Trophoblast cell (in vitro differentiated cells and primary cell): Measurements from ENCODE around the gene CKMT1B.
"Not testable (repeated sequence)": the region's sequence is repeated elsewhere in the genome, so short reads cannot be mapped to it uniquely, and the experiment has no call there.

ENCODE experiments used
- DNase-seq, 2 donors: peaks; one replicate each; pipeline ENCODE4 v3.0.0-alpha.2; 2016
- H2AFZ ChIP-seq: 2 replicates; pipeline ENCODE4 v1.6.1; 2013; ENCODE audit warnings: low read length, moderate library complexity, mild to moderate bottlenecking; ENCODE audit not compliant: insufficient read depth, poor library complexity
- H2AK5ac ChIP-seq: 2 replicates; pipeline ENCODE4 v1.6.1; 2013; ENCODE audit warnings: mild to moderate bottlenecking, low read length
- H2BK120ac ChIP-seq: 2 replicates; pipeline ENCODE4 v1.6.1; 2013; ENCODE audit warnings: low read length, mild to moderate bottlenecking, moderate library complexity; ENCODE audit not compliant: insufficient read depth, poor library complexity
- H2BK12ac ChIP-seq: 2 replicates; pipeline ENCODE4 v1.6.1; 2013; ENCODE audit warnings: mild to moderate bottlenecking, low read length, moderate library complexity
- H2BK5ac ChIP-seq: 2 replicates; pipeline ENCODE4 v1.6.1; 2013; ENCODE audit warnings: low read length, low read depth, moderate library complexity, mild to moderate bottlenecking; ENCODE audit not compliant: poor library complexity
- H3K14ac ChIP-seq: 2 replicates; pipeline ENCODE4 v1.6.1; 2013; ENCODE audit warnings: mild to moderate bottlenecking, low read length
- H3K18ac ChIP-seq: 2 replicates; pipeline ENCODE4 v1.6.1; 2013; ENCODE audit warnings: mild to moderate bottlenecking, low read length
- H3K23ac ChIP-seq: 2 replicates; pipeline ENCODE4 v1.6.1; 2013; ENCODE audit warnings: low read length
- H3K27ac ChIP-seq: 2 replicates; pipeline ENCODE4 v1.5.1; 2013; ENCODE audit warnings: low read depth, mild to moderate bottlenecking, inconsistent platforms, low read length, moderate library complexity
- H3K27me3 ChIP-seq: 2 replicates; pipeline ENCODE4 v1.6.1; 2013; ENCODE audit warnings: inconsistent platforms, mild to moderate bottlenecking, low read length, moderate library complexity; ENCODE audit not compliant: insufficient read depth
- H3K36me3 ChIP-seq, 2 experiments: 1 replicate in 1 of 2; 2 replicates in 1 of 2; pipeline ENCODE4 v1.6.1; 2013; ENCODE audit warnings: low read length in 2 of 2, mild to moderate bottlenecking in 2 of 2, moderate library complexity in 1 of 2; ENCODE audit not compliant: insufficient read depth in 2 of 2, control insufficient read depth in 1 of 2
- H3K4ac ChIP-seq: 2 replicates; pipeline ENCODE4 v1.6.1; 2013; ENCODE audit warnings: low read depth, mild to moderate bottlenecking, low read length, moderate library complexity
- H3K4me1 ChIP-seq, 2 experiments: 1 replicate in 1 of 2; 2 replicates in 1 of 2; pipeline ENCODE4 v1.6.1; 2013; ENCODE audit warnings: low read length in 2 of 2, mild to moderate bottlenecking in 2 of 2, moderate library complexity in 1 of 2; ENCODE audit not compliant: insufficient read depth in 2 of 2, control insufficient read depth in 1 of 2
- H3K4me2 ChIP-seq: 2 replicates; pipeline ENCODE4 v1.6.1; 2013; ENCODE audit warnings: inconsistent platforms, mild to moderate bottlenecking, low read length, moderate library complexity
- H3K4me3 ChIP-seq: 2 replicates; pipeline ENCODE4 v1.5.1; 2013; ENCODE audit warnings: mild to moderate bottlenecking, low read depth, low read length, inconsistent platforms
- H3K79me1 ChIP-seq: one replicate; pipeline ENCODE4 v1.6.1; 2013; ENCODE audit warnings: low read length
- H3K79me2 ChIP-seq: 2 replicates; pipeline ENCODE4 v1.6.1; 2013; ENCODE audit warnings: low read length, mild to moderate bottlenecking; ENCODE audit not compliant: control insufficient read depth, insufficient read depth, poor library complexity
- H3K9ac ChIP-seq: 2 replicates; pipeline ENCODE4 v1.6.1; 2013; ENCODE audit warnings: mild to moderate bottlenecking, low read length
- H3K9me3 ChIP-seq: 2 replicates; pipeline ENCODE4 v1.6.1; 2013; ENCODE audit warnings: low read depth, mild to moderate bottlenecking, control low read depth, inconsistent platforms, low read length; ENCODE audit not compliant: insufficient read depth
- H4K12ac ChIP-seq: 2 replicates; pipeline ENCODE4 v1.6.1; 2013; ENCODE audit warnings: low read depth, mild to moderate bottlenecking, low read length, moderate library complexity
- H4K8ac ChIP-seq: 2 replicates; pipeline ENCODE4 v1.6.1; 2013; ENCODE audit warnings: low read depth, mild to moderate bottlenecking, low read length, moderate library complexity
- H4K91ac ChIP-seq: one replicate; pipeline ENCODE4 v1.6.1; 2013; ENCODE audit warnings: low read depth, mild to moderate bottlenecking, low read length, moderate library complexity
- WGBS: extraction: QIAGEN DNeasy Blood & Tissue Kit; methylation state at CpG from one replicate; pipeline ENCODE4 v1.1.7; 2013; ENCODE audit warnings: missing lambda C conversion rate; ENCODE audit not compliant: insufficient read length, insufficient coverage; ENCODE audit errors: extremely low coverage; 5-methylcytosine and 5-hydroxymethylcytosine counted together

Gene CKMT1B

DNA sequence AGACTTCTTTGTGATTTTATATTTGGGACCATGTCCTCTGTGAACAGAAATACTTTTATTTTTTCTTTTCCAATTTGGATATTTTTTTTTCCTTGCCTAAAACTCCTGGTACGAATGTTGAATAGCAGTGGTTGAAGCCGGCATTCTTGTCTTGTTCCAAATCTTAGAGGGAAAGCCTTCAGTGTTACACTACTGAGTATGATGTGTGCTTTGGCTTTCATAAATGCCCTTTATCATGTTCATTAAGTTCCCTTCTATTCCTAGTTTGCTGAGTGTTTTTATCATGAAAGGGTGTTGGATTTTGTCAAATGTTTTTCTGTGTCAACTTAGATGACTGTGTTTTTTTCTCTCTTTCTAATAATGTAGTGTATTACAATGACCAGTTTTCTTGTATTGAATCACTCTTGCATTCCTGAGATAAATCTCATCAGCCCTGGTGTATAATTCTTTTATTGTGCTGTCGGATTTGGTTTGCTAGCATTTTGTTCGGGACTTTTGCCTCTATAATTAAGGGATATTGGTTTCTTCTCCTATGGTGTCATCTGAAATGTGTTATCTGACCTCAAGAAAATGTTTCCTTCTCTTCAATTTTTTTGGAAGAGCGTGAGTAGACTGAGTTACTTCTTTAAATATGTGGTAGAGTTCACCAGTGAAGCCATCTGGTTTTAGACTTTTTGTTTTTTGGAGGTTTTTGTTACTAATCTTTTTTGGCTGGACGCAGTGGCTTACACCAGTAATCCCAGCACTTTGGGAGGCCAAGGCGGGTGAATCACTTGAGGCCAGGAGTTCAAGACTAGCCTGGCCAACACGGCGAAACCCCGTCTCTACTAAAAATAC lies 43.1 kb upstream of the CKMT1B start:
- H3K4ac ChIP-seq, result no peak overlapping the region
- no peak overlapping the region for H2BK120ac ChIP-seq
- no peak for DNase-seq
- H3K27ac ChIP-seq, result no peak overlapping the region
- no peaks in the 10 kb centered on the region for H3K79me2 ChIP-seq
- no peaks in the 10 kb centered on the region for H3K79me1 ChIP-seq
- no peak overlapping the region for H3K18ac ChIP-seq
- no peaks in the 10 kb centered on the region for H3K4me1 ChIP-seq
- no peak overlapping the region for H4K91ac ChIP-seq
- H3K23ac ChIP-seq, result no peak overlapping the region
- no peak overlapping the region for H2BK12ac ChIP-seq
- H2AK5ac ChIP-seq, result no peak overlapping the region
- H2BK5ac ChIP-seq, result no peak overlapping the region
- no peak overlapping the region for H4K12ac ChIP-seq
- H3K4me3 ChIP-seq, result no peak overlapping the region
- H2AFZ ChIP-seq, result no peak overlapping the region
- WGBS, result no CpG with 5 or more reads among the region's 10 CpGs
- H3K27me3 ChIP-seq, result no peaks in the 10 kb centered on the region
- H3K9ac ChIP-seq, result no peak overlapping the region
- no peak overlapping the region for H3K14ac ChIP-seq
- H3K9me3 ChIP-seq, result no peaks in the 10 kb centered on the region
- H3K4me2 ChIP-seq, result no peak overlapping the region
- H3K36me3 ChIP-seq, result no peaks in the 10 kb centered on the region
- no peak overlapping the region for H4K8ac ChIP-seq

GRCh38 chr15:43552256-43552655 lies 41.6 kb upstream of the CKMT1B start:
- H2BK12ac ChIP-seq, result no peak overlapping the region
- H3K9me3 ChIP-seq, result no peaks in the 10 kb centered on the region
- no peak overlapping the region for H3K23ac ChIP-seq
- no peaks in the 10 kb centered on the region for H3K79me2 ChIP-seq
- H3K14ac ChIP-seq, result no peak overlapping the region
- H3K27me3 ChIP-seq, result no peaks in the 10 kb centered on the region
- H3K4me2 ChIP-seq, result no peak overlapping the region
- WGBS, result no CpG with 5 or more reads among the region's 4 CpGs
- H3K9ac ChIP-seq, result no peak overlapping the region
- H3K18ac ChIP-seq, result no peak overlapping the region
- no peak overlapping the region for H4K12ac ChIP-seq
- H4K91ac ChIP-seq, result no peak overlapping the region
- no peak overlapping the region for H2AK5ac ChIP-seq
- no peak overlapping the region for H4K8ac ChIP-seq
- H2AFZ ChIP-seq, result no peak overlapping the region
- H2BK120ac ChIP-seq, result no peak overlapping the region
- H2BK5ac ChIP-seq, result no peak overlapping the region
- DNase-seq, result no peak
- no peak overlapping the region for H3K4ac ChIP-seq
- H3K4me3 ChIP-seq, result no peak overlapping the region
- H3K79me1 ChIP-seq, result no peaks in the 10 kb centered on the region
- H3K27ac ChIP-seq, result no peak overlapping the region
- H3K36me3 ChIP-seq, result no peaks in the 10 kb centered on the region
- H3K4me1 ChIP-seq, result no peaks in the 10 kb centered on the region

- Histone ChIP-seq H3K27ac (no peak overlapping the region), H3K4me1 (no peaks in the 10 kb centered on the region), H3K9ac (no peak overlapping the region), H3K4me3 (no peak overlapping the region), H4K8ac (no peak overlapping the region), H2BK120ac (no peak overlapping the region), H2BK5ac (no peak overlapping the region), H3K27me3 (no peaks in the 10 kb centered on the region), H3K14ac (no peak overlapping the region), H3K79me1 (no peaks in the 10 kb centered on the region), H3K18ac (no peak overlapping the region), H3K9me3 (no peaks in the 10 kb centered on the region), H4K91ac (no peak overlapping the region), H3K4me2 (no peak overlapping the region), H3K23ac (no peak overlapping the region), H2AK5ac (no peak overlapping the region), H3K79me2 (no peaks in the 10 kb centered on the region), H3K4ac (no peak overlapping the region), H2BK12ac (no peak overlapping the region), H3K36me3 (peaks cover 0 to 1% of the 10 kb centered on the region in 2 experiments), H2AFZ (no peak overlapping the region), H4K12ac (no peak overlapping the region)
- DNase-seq, result no peak
- no CpG with 5 or more reads among the region's 2 CpGs for WGBS
Observed at GRCh38 chr15:43552986-43553385, 40.8 kb upstream of the CKMT1B start.

DNA sequence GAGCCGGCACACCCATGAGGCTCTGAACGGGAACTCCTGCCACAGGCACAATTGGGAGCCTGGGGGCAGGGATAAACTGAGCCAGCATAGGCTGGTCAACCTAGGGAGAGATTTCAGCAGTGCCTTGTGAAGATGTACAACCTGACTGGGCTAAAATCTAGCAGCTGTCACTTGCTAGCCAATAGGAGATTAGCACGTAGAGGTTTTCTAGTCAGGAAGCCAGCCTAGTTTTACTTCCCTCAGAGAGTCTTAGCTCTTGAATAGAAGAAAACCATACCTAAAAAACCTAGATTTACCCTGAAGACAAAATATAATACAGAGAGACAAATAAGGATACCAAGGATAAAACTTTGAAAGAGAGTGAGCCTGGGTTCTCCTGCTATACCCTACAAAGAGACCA lies 31.1 kb upstream of the CKMT1B start:
- not testable (repeated sequence) for H3K27ac ChIP-seq, H3K18ac ChIP-seq, H3K27me3 ChIP-seq, H2AFZ ChIP-seq, H3K79me1 ChIP-seq, H3K9ac ChIP-seq, H3K4ac ChIP-seq, H4K8ac ChIP-seq, H3K4me1 ChIP-seq, DNase-seq, H3K36me3 ChIP-seq, H3K79me2 ChIP-seq, H2AK5ac ChIP-seq, H4K91ac ChIP-seq, H4K12ac ChIP-seq, H3K4me3 ChIP-seq, H3K14ac ChIP-seq, H3K9me3 ChIP-seq, H3K23ac ChIP-seq, H2BK120ac ChIP-seq, H3K4me2 ChIP-seq, H2BK5ac ChIP-seq, H2BK12ac ChIP-seq
- no CpG with 5 or more reads among the region's 3 CpGs for WGBS
